Cardiac fibroblast (primary cell): ENCODE results near the gene CTBP1.

ENCODE experiments used
- DNase-seq, 2 donors: peaks; one replicate each; pipeline versions ENCODE4 v3.0.0 to v3.0.0-alpha.2; 2010; ENCODE audit warnings: low read depth in 2 of 2
- H3K4me3 ChIP-seq, 2 donors: replicated peaks in 1 of 2; 1 replicate in 1 of 2; 2 replicates in 1 of 2; pipeline ENCODE4 v1.5.1; 2011; ENCODE audit warnings: low read depth in 2 of 2, low read length in 2 of 2, mild to moderate bottlenecking in 2 of 2, moderate library complexity in 1 of 2
- CTCF ChIP-seq: IDR thresholded peaks from one replicate; pipeline ENCODE4 v1.5.1; 2011; ENCODE audit warnings: low read depth, mild to moderate bottlenecking, low read length, inconsistent platforms

Gene CTBP1

GRCh38 chr4:1222938-1223690, 25.8 kb downstream of the CTBP1 start:
- DNase-seq = no peak
- no peak for TF ChIP-seq CTCF
- H3K4me3 ChIP-seq = no peak overlapping the region

- no peak for DNase-seq
- no peak overlapping the region for H3K4me3 ChIP-seq
- TF ChIP-seq CTCF = no peak
Observed at GRCh38 chr4:1222036-1222789, 26.7 kb downstream of the CTBP1 start.

- H3K4me3 ChIP-seq = no peak overlapping the region
- DNase-seq = no peak
- no peak for TF ChIP-seq CTCF
Observed at GRCh38 chr4:1221155-1221870, 27.6 kb downstream of the CTBP1 start.

DNA sequence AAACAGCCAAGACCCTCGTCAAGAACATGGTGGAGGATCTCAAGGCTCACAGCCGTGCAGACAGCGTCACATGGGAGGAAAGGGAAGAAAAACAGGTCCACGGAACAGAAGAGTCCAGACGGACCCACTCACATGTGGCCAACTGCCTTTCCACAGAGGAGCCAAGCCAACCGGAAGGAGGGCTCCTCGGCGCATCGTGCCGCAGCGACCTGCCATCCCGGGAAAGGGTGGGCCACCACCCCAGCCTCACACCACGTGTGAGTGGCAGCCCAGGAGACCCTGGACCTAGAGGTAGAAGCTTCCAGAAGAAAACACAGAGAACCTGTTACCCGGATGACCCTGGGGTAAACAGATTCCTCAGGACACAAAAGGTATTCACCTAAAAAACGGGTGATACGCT, 28.4 kb downstream of the CTBP1 start:
- no peak for TF ChIP-seq CTCF
- DNase-seq = no peak
- H3K4me3 ChIP-seq = no peak overlapping the region

DNA sequence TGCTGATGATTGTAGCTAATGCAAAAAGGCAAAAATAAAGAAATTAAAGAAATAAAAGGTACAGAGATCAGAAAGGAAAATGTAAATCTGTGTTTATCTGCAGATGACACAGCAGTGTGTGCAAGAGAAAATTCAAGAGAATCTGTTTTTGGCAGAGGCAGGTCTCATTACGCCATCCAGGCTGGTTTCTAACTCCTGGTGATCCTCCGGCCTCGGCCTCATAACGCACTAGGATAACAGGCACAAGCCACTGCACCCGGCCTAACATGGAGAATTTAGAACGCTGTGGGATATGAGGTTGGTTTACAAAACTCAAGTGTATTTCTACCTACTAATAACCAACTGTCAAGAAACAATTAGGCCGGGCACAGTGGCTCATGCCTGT, 29.4 kb downstream of the CTBP1 start:
- no peak for TF ChIP-seq CTCF

GRCh38 chr4:1218634-1219565, 30.0 kb downstream of the CTBP1 start:
- DNase-seq = no peak
- TF ChIP-seq CTCF = no peak
- H3K4me3 ChIP-seq = no peak overlapping the region

More for the DNA sequence above, 29.4 kb downstream of the CTBP1 start:
- no peak overlapping the region for H3K4me3 ChIP-seq
- DNase-seq = peak in 1 of 2 donors; percentile 56
